Body of pancreas (tissue), 4 donors: ENCODE results near the gene TMX2. TPM values are rescaled to one million over a fixed set of nuclear protein-coding genes. Genes with fewer than 3 reads are reported as not detected.
A peak's percentile ranks its signal among the peaks of the same experiment; 100 is the strongest.

ENCODE experiments used
- ATAC-seq: fragments of 150-250 bp; one replicate; pipeline ENCODE4 v1.9.1; 2016
- DNase-seq, 4 donors: peaks; one replicate each; pipeline ENCODE4 v3.0.0-alpha.2; 2019
- H3K27ac ChIP-seq, 4 donors: fragments of 200-600 bp; sonication (generic); 1 replicate in 3 of 4; 2 replicates in 1 of 4; pipeline versions ENCODE4 v1.5.1 to v1.6.1; 2016 to 2019; ENCODE audit warnings: mild to moderate bottlenecking in 1 of 4, mixed read lengths in 1 of 4, moderate library complexity in 1 of 4
- H3K27me3 ChIP-seq, 2 donors: fragments of 200-600 bp; sonication (generic); one replicate each; pipeline ENCODE4 v1.6.0; 2016; ENCODE audit warnings: mild to moderate bottlenecking in 1 of 2
- H3K36me3 ChIP-seq, 2 donors: fragments of 200-600 bp; sonication (generic); replicated peaks in 1 of 2; 2 replicates each; pipeline ENCODE4 v1.5.1; 2016; ENCODE audit warnings: low read depth in 2 of 2; ENCODE audit not compliant: insufficient read depth in 1 of 2
- H3K4me1 ChIP-seq: fragments of 200-600 bp; sonication (generic); one replicate; pipeline ENCODE4 v1.6.0; 2016
- H3K4me3 ChIP-seq, 2 donors: fragments of 200-600 bp; sonication (generic); 1 replicate in 1 of 2; 2 replicates in 1 of 2; pipeline ENCODE4 v1.5.1; 2016 to 2019
- H3K9me3 ChIP-seq, 3 donors: fragments of 200-600 bp; sonication (generic); 1 replicate in 2 of 3; 2 replicates in 1 of 3; pipeline ENCODE4 v1.5.1; 2016
- POLR2A ChIP-seq, 3 donors: fragments of 450-650 bp; IDR thresholded peaks; one replicate each; pipeline ENCODE4 v1.6.1; 2016; ENCODE audit warnings: antibody characterized with exemption in 3 of 3, mild to moderate bottlenecking in 2 of 3
- WGBS, 2 donors: methylation state at CpG; one replicate each; pipeline ENCODE4 v1.1.5; 2017; 5-methylcytosine and 5-hydroxymethylcytosine counted together
- intact Hi-C: fragments of 100-400 bp; cut with DNase I; formaldehyde crosslinking; loops from one replicate; pipeline ENCODE4 v1.15.1; 2023
- total RNA-seq, 2 donors: library from RNA; depleted of rRNA; stranded (reverse); fragments of >200 nt; gene quantifications; one replicate each; pipeline ENCODE4 v1.1.0, GENCODE V29; 2016
- TF ChIP-seq, protein P1 (sequence below), 7 experiments: fragments of 450-650 bp in 4 of 7; fragments of 200-600 bp in 3 of 7; sonication (generic) in 3 of 7; IDR thresholded peaks; one replicate each; pipeline ENCODE4 v1.5.1; 2016 to 2019; ENCODE audit warnings: antibody characterized with exemption in 7 of 7

The TMX2 gene
- total RNA-seq, 2 donors from 2014 or later, result 32.9 to 46.8 TPM

DNA sequence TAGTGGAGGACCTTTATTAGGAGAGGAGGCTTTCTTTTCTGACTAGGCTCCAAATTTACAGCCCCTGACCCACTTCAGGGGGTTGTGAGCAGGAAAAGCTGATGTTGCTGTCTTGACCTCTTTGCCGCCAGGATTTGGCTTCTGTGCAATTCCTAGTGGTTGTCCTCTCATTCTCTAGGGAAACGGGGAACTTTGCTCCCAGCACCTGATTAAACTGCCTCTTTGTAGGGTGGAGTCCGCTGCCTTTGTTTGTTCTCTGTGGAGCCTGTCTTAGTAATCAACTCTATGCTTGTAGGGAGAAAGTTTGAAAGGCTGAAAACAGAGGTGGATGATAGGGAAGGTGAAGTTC lies 65.5 kb downstream of the TMX2 start:
- no peaks in the 10 kb centered on the region for H3K9me3 ChIP-seq
- peaks cover 94% of the 10 kb centered on the region for H3K4me1 ChIP-seq
- no peak overlapping the region for H3K4me3 ChIP-seq
- H3K27me3 ChIP-seq, result no peaks in the 10 kb centered on the region
- H3K27ac ChIP-seq, result peak overlapping the region; percentile 76 to 91 (median 88)
- intact Hi-C loops, result no loop called here
- TF ChIP-seq POLR2A (IDR thresholded peaks at IDR 0.05), result no peak
- TF ChIP-seq, protein P1, sequence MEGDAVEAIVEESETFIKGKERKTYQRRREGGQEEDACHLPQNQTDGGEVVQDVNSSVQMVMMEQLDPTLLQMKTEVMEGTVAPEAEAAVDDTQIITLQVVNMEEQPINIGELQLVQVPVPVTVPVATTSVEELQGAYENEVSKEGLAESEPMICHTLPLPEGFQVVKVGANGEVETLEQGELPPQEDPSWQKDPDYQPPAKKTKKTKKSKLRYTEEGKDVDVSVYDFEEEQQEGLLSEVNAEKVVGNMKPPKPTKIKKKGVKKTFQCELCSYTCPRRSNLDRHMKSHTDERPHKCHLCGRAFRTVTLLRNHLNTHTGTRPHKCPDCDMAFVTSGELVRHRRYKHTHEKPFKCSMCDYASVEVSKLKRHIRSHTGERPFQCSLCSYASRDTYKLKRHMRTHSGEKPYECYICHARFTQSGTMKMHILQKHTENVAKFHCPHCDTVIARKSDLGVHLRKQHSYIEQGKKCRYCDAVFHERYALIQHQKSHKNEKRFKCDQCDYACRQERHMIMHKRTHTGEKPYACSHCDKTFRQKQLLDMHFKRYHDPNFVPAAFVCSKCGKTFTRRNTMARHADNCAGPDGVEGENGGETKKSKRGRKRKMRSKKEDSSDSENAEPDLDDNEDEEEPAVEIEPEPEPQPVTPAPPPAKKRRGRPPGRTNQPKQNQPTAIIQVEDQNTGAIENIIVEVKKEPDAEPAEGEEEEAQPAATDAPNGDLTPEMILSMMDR (IDR thresholded peaks at IDR 0.05), result peak in 1 of 7 experiments; percentile 6
- H3K36me3 ChIP-seq, result no peaks in the 10 kb centered on the region
- DNase-seq, result peak; percentile 46 to 67 (median 66)
- WGBS, 2 donors, result 0 to 15% methylated on average over 3 of the region's 3 CpGs
- ATAC-seq, result peak; percentile 27

DNA sequence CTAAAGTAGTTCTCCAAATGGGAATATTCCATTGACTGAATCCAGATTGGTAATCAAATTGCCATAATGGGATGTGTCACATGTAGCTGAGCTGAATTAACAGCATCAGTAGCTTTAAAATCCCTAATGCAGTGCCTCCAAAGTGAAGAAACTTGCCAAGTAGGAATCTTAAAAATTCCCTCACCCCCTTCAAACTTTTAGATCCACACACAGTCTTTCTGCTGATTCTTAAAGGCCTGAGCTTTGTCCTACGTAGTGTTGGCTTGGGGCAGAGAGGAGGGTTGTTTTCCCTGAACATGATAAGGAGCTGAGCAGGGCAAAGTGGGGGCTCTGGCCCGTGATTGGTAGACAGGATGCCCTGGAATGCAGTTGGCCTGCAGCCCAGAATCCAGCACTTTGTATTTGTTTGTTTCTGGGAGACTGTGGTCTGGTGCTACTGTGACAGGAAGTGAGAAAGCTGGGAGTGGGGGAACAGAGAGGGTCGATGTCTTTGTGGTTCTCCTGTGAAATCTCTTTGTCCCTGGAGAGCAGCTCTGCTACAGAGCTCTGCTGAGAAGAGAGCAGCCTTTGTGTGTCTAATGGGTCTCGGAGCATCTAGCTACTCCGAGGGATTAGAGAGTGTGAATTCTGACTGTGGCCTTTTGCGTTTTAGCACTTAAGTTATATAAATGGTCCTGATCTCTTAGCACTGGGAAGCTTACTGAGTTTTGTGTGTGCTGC lies 66.1 kb downstream of the TMX2 start:
- H3K4me1 ChIP-seq, result peaks cover 96% of the 10 kb centered on the region
- H3K27me3 ChIP-seq, result no peaks in the 10 kb centered on the region
- no peaks in the 10 kb centered on the region for H3K36me3 ChIP-seq
- 0 to 6% methylated on average over 6 of the region's 6 CpGs for WGBS, 2 donors
- ATAC-seq (peak; percentile 89), DNase-seq (peak; percentile 90 to 95 (median 94))
- intact Hi-C loops, result no loop called here
- TF ChIP-seq, protein P1 (IDR thresholded peaks at IDR 0.05), result no peak
- TF ChIP-seq POLR2A (IDR thresholded peaks at IDR 0.05), result peak in 2 of 3 donors; percentile 54 to 55
- H3K9me3 ChIP-seq, result no peaks in the 10 kb centered on the region
- H3K4me3 ChIP-seq, result no peak overlapping the region
- H3K27ac ChIP-seq, result peak overlapping the region; percentile 76 to 91 (median 88)

DNA sequence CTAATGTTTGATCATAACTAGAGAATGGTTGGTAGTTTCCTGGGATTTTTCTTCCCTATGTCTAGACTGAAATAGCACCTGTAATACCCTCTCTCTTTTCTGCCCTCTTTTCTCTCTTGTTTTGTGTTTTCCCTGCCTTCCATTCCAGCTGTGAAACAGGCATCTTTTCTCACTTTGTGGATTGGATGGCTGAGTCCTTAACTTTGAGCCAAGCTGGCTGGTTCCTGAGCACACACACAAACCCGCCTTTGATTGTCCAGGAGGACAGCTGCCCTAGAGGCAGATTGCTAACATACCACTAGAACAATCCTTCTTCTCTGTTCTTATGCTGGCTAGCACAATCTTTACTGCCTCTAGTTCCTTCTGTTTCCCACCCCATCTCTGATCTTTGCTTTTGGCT lies 66.9 kb downstream of the TMX2 start:
- DNase-seq (peak; percentile 51 to 73 (median 70)), ATAC-seq (peak; percentile 56)
- Histone ChIP-seq H3K9me3 (no peaks in the 10 kb centered on the region), H3K36me3 (no peaks in the 10 kb centered on the region), H3K4me1 (peaks cover 99% of the 10 kb centered on the region), H3K4me3 (no peak overlapping the region), H3K27me3 (no peaks in the 10 kb centered on the region), H3K27ac (peak overlapping the region; percentile 76 to 91 (median 88))
- TF ChIP-seq, protein P1 (IDR thresholded peaks at IDR 0.05), result peak in 4 of 7 experiments; percentile 12 to 31 (median 22)
- peak in 2 of 3 donors; percentile 6 to 34 for TF ChIP-seq POLR2A (IDR thresholded peaks at IDR 0.05)
- intact Hi-C loops, result no loop called here
- WGBS, 2 donors, result 11 to 23% methylated on average over 1 of the region's 1 CpG

DNA sequence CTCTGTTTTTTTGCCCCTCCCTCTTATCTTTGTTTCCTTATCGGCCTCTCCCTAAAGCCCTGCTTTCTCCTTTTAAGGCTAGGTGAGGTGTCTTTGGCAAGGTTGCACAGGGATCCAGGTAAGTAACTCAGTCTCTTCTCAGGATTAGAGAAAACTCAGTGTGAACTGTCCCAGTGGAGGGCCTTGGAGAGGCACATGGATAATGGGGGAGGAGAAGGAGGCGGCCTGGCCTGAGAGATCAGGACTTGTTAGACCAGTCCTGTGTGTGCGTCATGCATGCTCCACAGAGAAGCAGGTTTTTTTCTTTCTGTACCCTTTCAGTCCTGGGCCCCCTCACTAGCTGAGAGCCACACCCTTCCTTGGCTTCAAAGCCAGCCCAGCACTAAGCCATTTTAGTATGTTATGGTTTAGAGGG lies 69.1 kb downstream of the TMX2 start:
- Histone ChIP-seq H3K27me3 (no peaks in the 10 kb centered on the region), H3K4me3 (no peak overlapping the region), H3K9me3 (no peaks in the 10 kb centered on the region), H3K27ac (peak overlapping the region; percentile 47 to 89 (median 81)), H3K4me1 (peaks cover 98% of the 10 kb centered on the region), H3K36me3 (no peaks in the 10 kb centered on the region)
- peak; percentile 82 to 95 (median 92) for DNase-seq
- peak; percentile 74 for ATAC-seq
- WGBS, 2 donors, result 17 to 24% methylated on average over 3 of the region's 3 CpGs
- intact Hi-C loops, result no loop called here
- peak in 2 of 3 donors; percentile 16 to 20 for TF ChIP-seq POLR2A (IDR thresholded peaks at IDR 0.05)
- TF ChIP-seq, protein P1 (IDR thresholded peaks at IDR 0.05), result peak in 1 of 7 experiments; percentile 10
